NK-92 (cell line): ENCODE data around the gene STAG1.
"Not testable (repeated sequence)": the region's sequence is repeated elsewhere in the genome, so short reads cannot be mapped to it uniquely, and the experiment has no call there.

Experiments
- DNase-seq: peaks from one replicate; lab custom pipeline; 2025; ENCODE audit not compliant: unreplicated experiment; lab: John Stamatoyannopoulos, UW

Gene STAG1

DNA sequence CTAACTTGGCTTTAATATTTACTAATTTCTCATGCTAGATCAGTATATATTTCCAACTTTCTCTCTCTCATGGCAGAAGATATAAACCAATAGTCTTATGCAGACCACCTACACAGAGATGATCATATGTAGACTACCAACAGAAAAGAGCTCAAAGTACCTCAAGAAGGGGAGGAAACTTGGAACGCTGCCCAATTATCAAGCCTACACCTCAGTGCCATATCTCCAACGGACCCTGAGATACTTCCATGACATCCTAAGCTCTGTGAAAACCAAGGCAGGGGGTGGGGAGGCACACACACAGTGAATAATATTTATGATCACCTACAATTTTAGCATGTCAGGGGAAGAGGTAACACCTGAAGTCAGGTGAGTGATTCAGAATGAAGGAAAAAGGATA is 100.6 kb downstream of the STAG1 start:
- DNase-seq = no peak

- no peak for DNase-seq
Measured at GRCh38 chr3:136650461-136650860, 101.7 kb downstream of the STAG1 start.

DNA sequence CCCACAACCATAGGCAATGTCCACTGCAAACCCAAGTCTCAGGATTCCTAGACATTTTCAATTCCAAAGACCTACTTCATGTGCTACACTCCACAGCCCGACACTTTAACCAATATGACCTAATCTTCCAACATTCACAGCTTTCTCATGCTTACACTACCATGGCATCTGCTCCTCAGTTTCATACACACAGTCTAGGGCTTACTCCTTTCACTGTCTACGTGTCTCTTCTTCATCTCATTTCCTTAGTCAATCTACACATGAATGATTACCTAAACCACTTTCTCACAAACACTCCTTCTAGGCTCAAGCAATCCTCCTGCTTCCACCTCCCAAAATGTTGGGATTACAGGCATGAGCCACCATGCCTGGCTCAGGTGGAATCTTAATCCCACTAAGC is 106.3 kb downstream of the STAG1 start:
- DNase-seq = no peak

DNA sequence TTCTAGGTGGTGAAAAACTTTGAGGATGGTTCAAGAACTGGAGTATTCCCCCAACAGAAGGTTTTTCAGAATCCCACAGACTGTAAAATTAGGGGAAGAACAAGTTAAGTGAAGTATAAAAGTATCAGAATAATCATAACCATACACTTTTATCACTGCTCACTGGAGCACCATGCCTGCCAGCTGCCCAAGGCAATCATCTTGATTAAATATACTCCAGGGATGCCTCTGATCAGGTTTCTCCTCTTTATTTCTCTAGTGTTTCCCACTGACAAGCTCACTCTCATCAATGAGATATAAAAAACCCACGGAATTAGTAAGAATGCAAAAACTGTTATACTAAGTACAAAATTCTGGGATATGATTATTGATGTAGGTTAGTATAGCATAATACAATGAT is 108.0 kb downstream of the STAG1 start:
- no peak for DNase-seq

DNA sequence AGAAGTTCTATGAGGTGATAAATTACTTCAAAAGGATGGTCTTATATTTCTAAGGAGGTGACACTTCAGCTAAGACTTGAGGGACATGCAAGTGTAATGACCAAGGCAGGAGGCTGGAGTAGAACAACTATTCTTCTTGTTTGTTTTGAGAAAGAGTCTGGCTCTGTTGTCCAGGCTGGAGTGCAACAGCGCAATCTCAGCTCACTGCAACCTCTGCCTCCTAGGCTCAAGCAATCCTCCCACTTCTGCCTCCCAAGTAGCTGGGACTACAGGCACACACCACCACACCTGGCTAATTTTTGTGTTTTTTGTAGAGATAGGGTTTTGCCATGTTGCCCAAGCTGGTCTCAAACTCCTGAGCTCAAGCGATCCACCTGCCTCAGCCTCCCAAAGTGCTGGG is 108.8 kb downstream of the STAG1 start:
- not testable (repeated sequence) for DNase-seq

GRCh38 chr3:136642711-136643110 is 109.5 kb downstream of the STAG1 start:
- DNase-seq = no peak

DNA sequence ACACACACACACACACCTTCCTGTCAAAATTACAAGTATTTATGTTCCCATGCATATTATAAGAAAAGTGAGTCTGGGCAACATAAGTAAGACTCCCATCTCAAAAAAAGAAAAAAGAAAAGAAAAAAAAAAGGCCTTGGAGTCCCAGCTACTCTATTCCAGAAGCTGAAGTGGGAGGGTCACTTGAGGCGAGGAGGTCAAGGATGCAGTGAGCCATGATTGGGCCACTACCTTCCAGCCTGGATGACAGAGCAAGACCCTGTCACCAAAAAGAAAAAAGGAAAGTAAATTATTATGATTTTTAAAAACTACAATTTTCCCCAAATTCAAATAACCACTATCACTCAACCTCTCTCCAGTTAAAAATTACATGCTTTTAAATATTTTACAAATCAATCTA is 113.1 kb downstream of the STAG1 start:
- DNase-seq = no peak

DNA sequence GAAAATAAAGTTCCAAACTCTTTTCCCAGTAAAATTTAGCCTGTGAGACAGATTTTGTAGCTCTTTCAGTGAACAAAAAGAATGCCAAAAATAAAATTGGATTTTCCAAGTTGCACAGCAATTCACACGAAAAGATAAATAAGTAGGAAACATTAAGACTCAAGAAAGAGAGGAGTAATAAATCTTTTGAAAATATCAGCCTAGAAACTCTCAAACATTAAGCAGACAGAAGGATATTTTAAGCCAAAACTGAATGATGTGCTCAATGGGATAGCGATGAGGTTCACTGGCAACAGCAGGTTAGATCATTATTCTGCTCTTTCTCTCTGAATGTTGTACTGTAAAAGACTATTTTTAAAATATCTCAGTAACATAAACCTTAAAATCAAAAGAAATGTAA is 115.0 kb downstream of the STAG1 start:
- no peak for DNase-seq

GRCh38 chr3:136634821-136635220 is 117.4 kb downstream of the STAG1 start:
- DNase-seq = no peak

DNA sequence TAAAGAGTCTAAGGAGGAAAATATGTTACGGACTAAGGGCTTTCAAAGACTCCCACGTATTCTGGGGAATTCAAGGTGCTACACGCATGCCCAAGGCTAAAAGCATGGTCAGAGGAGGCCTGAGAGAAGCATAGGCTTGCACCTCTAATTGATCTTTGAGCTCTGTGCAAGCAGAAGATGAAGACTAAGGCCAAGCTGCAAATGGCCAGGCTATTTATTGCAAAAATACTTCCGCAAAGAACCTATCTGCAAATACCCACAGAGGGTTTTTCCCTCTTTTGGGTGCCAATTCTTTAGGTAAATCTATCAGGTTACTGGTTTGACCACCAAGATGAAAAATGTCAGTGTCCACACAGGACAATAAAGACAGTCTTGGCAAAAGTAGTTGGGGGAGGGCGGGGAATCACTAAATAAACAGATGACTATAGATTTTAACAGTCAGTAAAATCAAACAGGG is 119.5 kb downstream of the STAG1 start:
- no peak for DNase-seq

- DNase-seq = no peak
Measured at GRCh38 chr3:136631424-136631823, 120.8 kb downstream of the STAG1 start.

DNA sequence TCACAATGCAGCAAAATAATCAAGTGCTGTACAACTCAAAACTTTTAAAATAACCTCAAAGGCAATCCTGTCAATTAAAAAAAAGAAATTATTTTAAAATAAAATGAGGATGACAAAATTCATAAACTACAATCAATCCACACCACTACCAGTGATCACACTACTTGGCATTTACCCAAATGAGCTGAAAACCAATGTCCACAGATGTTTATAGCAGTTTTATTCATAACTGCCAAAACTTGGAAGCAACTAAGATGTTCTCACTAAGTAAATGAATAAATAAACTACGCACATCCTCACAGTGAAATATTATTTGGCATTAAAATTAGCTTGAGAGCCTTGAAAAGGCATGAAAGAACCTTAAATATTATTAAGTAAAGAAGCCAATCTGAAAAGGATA is 121.3 kb downstream of the STAG1 start:
- no peak for DNase-seq

- no peak for DNase-seq
Measured at GRCh38 chr3:136626493-136626892, 125.7 kb downstream of the STAG1 start.

- DNase-seq = no peak
Measured at GRCh38 chr3:136624894-136625815, 127.0 kb downstream of the STAG1 start.

GRCh38 chr3:136624371-136624770 is 127.8 kb downstream of the STAG1 start:
- DNase-seq = no peak

DNA sequence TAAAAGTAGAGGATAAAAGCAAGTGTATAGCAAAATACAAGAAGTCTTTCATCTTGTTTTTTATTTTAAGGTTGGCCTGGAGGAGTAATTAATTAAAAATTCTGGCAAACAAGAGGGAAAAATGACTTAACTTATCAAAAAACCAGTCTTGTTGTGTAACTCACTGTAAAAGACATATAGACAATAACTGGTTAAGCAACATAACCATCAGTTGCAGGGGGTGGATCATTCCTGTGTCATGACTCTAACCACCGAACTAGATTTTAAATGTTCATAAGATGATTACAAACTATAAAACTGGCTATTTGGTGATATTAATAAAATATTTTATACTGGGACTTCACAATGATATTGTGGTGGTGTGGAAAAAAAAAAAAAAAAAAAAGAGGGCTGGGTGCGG is 130.6 kb downstream of the STAG1 start:
- DNase-seq = no peak

DNA sequence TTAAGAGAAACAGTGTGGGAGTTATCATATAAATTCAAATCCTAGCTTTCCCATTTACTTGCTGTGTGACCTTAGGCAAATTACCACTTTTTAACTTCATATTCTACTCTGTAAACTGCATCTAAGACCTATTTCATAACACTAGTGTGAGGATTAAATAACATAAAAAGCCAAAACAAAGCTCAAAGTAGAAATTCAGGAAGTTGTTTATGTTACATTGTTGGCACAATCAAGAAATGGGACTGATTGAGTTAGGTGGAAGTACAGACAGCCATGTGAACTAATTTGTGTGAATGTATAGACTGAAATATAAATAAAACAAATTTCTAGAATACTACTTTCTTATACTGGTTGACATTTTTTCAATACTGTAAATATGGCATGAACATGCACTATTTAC is 131.7 kb downstream of the STAG1 start:
- DNase-seq = no peak

GRCh38 chr3:136617969-136618525 is 134.1 kb downstream of the STAG1 start:
- not testable (repeated sequence) for DNase-seq

- DNase-seq = no peak
Measured at GRCh38 chr3:136617198-136617597, 135.0 kb downstream of the STAG1 start.

DNA sequence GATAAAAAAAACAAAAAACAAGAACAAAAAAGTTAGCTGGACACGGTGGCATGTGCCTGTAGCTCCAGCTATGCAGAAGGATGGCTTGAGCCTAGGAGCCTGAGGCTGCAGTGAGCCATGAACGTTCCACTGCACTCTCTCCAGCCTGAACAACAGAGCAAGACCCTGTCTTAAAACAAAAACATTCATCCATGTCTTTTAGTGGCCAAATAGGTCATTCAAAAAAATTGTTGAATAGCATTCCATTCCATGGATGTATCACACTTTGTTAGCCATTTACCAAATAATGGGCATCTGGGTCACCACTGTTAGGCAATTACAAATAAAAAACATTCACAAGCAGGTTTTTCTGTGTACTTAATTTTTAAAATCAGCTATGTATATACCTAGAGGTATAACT is 139.7 kb downstream of the STAG1 start:
- no peak for DNase-seq

DNA sequence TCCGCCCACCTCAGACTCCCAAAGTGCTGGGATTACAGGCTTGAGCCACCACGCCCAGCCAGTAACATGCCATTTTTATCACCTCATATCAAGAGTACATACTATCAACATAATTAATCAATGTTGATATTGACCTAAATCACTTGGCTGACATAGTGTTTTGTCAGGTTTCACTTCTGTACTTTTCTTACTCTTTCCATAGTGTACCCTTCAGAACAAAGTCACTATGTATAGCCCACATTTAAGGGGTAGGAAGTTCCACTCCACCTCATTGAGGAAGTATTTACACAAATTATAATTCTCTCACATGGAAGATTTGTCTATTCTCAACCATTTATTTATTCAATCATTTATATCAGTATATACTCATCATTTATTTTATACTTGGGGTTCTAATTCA is 145.2 kb downstream of the STAG1 start:
- DNase-seq = no peak

DNA sequence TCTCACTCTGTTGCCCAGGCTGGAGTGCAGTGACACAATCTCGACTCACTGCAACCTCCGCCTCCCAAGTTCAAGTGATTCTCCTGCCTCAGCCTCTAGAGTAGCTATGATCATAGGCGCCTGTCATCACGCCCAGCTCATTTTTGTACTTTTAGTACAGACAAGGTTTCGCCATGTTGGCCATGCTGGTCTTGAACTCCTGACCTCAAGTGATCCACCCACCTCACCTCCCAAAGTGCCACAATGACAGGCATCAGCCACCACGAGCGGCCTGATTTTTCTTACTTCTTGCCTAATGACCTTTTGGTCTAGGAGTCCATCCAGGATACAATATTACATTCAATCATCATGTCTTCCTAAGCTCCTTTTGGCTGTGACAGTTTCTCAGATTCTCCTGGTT is 146.0 kb downstream of the STAG1 start:
- DNase-seq = not testable (repeated sequence)

GRCh38 chr3:136604961-136605360 is 147.2 kb downstream of the STAG1 start:
- no peak for DNase-seq
